Astrocyte (in vitro differentiated cells and primary cell): ENCODE measurements around the gene EPS8L1.

Source experiments
- CTCF ChIP-seq: IDR thresholded peaks from 2 replicates; pipeline ENCODE4 v1.5.1; 2011; ENCODE audit warnings: low read depth, mild to moderate bottlenecking, inconsistent platforms, low read length, moderate library complexity; ENCODE audit not compliant: insufficient read depth
- EZH2 ChIP-seq: IDR thresholded peaks from 2 replicates; pipeline ENCODE4 v1.6.1; 2012; ENCODE audit warnings: mild to moderate bottlenecking, low read length, inconsistent platforms; ENCODE audit not compliant: insufficient read depth

GRCh38 chr19:55071913-55072312 lies 3.8 kb upstream of the EPS8L1 start:
- no peak for TF ChIP-seq CTCF
- no peak for TF ChIP-seq EZH2
